ENCODE measurements around the gene PRRT4.

The PRRT4 gene

DNA sequence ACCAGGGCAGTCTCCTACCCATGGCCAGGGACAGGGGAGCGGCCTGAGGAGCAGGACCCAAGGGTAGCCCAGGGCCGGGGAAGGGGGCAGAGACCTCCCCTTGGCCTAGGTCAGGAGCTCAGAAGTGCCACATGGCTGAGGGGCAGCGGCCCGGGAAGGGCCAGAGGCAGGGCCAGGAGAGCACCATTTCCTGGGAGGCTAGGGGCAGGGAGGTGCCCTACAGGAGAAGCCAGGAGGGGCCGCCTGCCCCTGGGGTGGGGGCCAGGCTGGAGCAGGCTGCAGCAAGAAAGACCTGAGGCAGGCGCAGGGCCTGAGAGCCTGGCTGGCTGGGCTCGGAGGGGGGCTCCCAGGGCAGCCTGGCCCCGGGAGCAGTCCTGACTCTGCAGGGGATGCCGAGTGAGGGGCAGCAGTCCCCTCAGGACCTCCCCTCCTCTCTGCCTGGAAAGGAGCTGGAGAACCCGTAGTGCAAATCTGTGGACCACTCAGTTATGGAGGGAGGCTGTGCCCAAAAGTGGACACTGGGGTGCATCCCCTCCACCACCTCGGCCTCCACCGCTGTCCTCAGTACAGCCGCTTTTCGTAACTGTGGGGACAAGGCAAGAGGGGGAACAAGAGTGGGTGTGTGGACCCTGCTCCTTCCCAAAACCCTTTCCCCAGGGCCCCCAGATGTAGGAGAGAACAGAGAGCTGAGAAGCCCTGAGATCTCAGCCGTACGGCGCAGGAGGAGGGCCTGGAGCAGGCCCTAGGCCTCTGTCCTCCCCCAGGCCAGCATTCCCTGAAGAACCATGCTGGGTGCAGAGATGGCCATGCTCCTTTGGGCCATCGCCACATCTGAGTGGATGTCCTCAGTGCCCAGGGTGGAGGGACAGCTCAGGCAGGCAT, 31.2 kb upstream of the PRRT4 start:
- H3K36me3 ChIP-seq (ENCODE audit: control insufficient read depth, low read depth, low read length): no peaks in the 10 kb centered on the region
- H3K9ac ChIP-seq (ENCODE audit: low read length): no peak overlapping the region
- H3K27me3 ChIP-seq (ENCODE audit: control insufficient read depth, insufficient read depth, low read length): peaks cover 7% of the 10 kb centered on the region
- no peak overlapping the region for H3K27ac ChIP-seq (ENCODE audit: low read length)
- H3K9me3 ChIP-seq (ENCODE audit: control insufficient read depth, low read depth, low read length): no peaks in the 10 kb centered on the region
- no peak overlapping the region for H3K4me3 ChIP-seq (ENCODE audit: low read length)
- H3K4me1 ChIP-seq (ENCODE audit: control insufficient read depth, low read depth, low read length): peaks cover 7% of the 10 kb centered on the region

GRCh38 chr7:128391805-128392204, 30.3 kb upstream of the PRRT4 start:
- Histone ChIP-seq H3K4me3 (ENCODE audit: low read length) (no peak overlapping the region), H3K4me1 (ENCODE audit: control insufficient read depth, low read depth, low read length) (peaks cover 10% of the 10 kb centered on the region), H3K36me3 (ENCODE audit: control insufficient read depth, low read depth, low read length) (no peaks in the 10 kb centered on the region), H3K9ac (ENCODE audit: low read length) (no peak overlapping the region), H3K27ac (ENCODE audit: low read length) (no peak overlapping the region), H3K9me3 (ENCODE audit: control insufficient read depth, low read depth, low read length) (no peaks in the 10 kb centered on the region), H3K27me3 (ENCODE audit: control insufficient read depth, insufficient read depth, low read length) (peaks cover 7% of the 10 kb centered on the region)

GRCh38 chr7:128390871-128391565, 29.5 kb upstream of the PRRT4 start:
- no peak overlapping the region for H3K9ac ChIP-seq (ENCODE audit: low read length)
- H3K9me3 ChIP-seq (ENCODE audit: control insufficient read depth, low read depth, low read length): no peaks in the 10 kb centered on the region
- H3K27ac ChIP-seq (ENCODE audit: low read length): no peak overlapping the region
- peaks cover 10% of the 10 kb centered on the region for H3K4me1 ChIP-seq (ENCODE audit: control insufficient read depth, low read depth, low read length)
- H3K36me3 ChIP-seq (ENCODE audit: control insufficient read depth, low read depth, low read length): no peaks in the 10 kb centered on the region
- H3K4me3 ChIP-seq (ENCODE audit: low read length): no peak overlapping the region
- H3K27me3 ChIP-seq (ENCODE audit: control insufficient read depth, insufficient read depth, low read length): peaks cover 7% of the 10 kb centered on the region

GRCh38 chr7:128389618-128390329, 28.3 kb upstream of the PRRT4 start:
- Histone ChIP-seq H3K9ac (ENCODE audit: low read length) (no peak overlapping the region), H3K9me3 (ENCODE audit: control insufficient read depth, low read depth, low read length) (no peaks in the 10 kb centered on the region), H3K4me1 (ENCODE audit: control insufficient read depth, low read depth, low read length) (peaks cover 10% of the 10 kb centered on the region), H3K27me3 (ENCODE audit: control insufficient read depth, insufficient read depth, low read length) (peaks cover 7% of the 10 kb centered on the region), H3K4me3 (ENCODE audit: low read length) (no peak overlapping the region), H3K27ac (ENCODE audit: low read length) (no peak overlapping the region), H3K36me3 (ENCODE audit: control insufficient read depth, low read depth, low read length) (no peaks in the 10 kb centered on the region)

DNA sequence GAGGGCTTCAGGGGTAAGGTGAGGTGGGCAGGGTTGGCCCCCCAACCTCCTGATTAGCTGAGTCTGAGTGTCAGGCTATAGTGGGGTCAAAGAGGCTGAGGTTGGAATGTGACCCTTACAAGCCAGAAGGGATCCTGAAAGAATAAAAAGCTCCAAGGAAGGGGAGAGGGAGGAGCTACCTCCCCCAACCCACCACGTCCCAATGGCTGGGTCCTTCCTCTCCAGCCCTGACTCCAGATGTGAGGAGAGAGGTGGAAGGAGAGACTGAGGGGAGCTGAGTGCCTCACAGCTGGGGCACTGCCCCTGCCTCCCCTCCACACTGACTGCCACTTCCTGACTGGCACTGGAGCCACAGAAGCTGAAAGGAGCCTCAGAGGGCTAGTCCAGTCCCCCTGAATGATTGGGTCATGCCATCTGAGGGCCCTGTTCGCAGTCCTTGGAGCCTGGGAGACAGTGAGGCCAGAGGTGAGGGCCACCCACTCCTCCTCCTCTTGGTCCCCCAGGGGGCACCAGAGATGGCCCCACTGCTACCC, 27.7 kb upstream of the PRRT4 start:
- Histone ChIP-seq H3K4me3 (ENCODE audit: low read length) (no peak overlapping the region), H3K9ac (ENCODE audit: low read length) (no peak overlapping the region)

DNA sequence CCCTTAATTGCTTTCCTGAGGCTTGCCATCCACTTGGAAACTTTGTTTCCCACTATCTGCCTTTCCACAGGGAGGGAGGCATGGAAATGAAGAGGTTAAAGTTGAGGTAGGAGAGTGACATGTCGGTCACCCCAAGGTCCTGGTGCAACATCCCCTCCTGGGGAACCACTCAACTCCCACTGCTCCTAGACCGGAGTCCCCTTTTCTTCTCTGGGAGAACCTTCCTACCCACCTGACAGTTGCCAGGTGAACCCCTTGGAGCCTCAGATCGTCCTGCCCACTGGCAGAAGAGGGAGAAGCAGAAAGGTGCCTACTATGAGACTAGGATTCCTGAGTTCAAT, 26.6 kb upstream of the PRRT4 start:
- peaks cover 7% of the 10 kb centered on the region for H3K27me3 ChIP-seq (ENCODE audit: control insufficient read depth, insufficient read depth, low read length)
- H3K4me3 ChIP-seq (ENCODE audit: low read length): no peak overlapping the region
- H3K9ac ChIP-seq (ENCODE audit: low read length): no peak overlapping the region
- no peaks in the 10 kb centered on the region for H3K36me3 ChIP-seq (ENCODE audit: control insufficient read depth, low read depth, low read length)
- no peaks in the 10 kb centered on the region for H3K9me3 ChIP-seq (ENCODE audit: control insufficient read depth, low read depth, low read length)
- peaks cover 10% of the 10 kb centered on the region for H3K4me1 ChIP-seq (ENCODE audit: control insufficient read depth, low read depth, low read length)
- H3K27ac ChIP-seq (ENCODE audit: low read length): no peak overlapping the region

More for the DNA sequence above, 27.7 kb upstream of the PRRT4 start:
- Histone ChIP-seq H3K36me3 (ENCODE audit: control insufficient read depth, low read depth, low read length) (no peaks in the 10 kb centered on the region), H3K9me3 (ENCODE audit: control insufficient read depth, low read depth, low read length) (no peaks in the 10 kb centered on the region), H3K4me1 (ENCODE audit: control insufficient read depth, low read depth, low read length) (peaks cover 10% of the 10 kb centered on the region), H3K27me3 (ENCODE audit: control insufficient read depth, insufficient read depth, low read length) (peaks cover 7% of the 10 kb centered on the region), H3K27ac (ENCODE audit: low read length) (no peak overlapping the region)

- no peak overlapping the region for H3K4me3 ChIP-seq (ENCODE audit: low read length)
- H3K4me1 ChIP-seq (ENCODE audit: control insufficient read depth, low read depth, low read length): peaks cover 13% of the 10 kb centered on the region
- H3K9me3 ChIP-seq (ENCODE audit: control insufficient read depth, low read depth, low read length): no peaks in the 10 kb centered on the region
- H3K27me3 ChIP-seq (ENCODE audit: control insufficient read depth, insufficient read depth, low read length): peaks cover 7% of the 10 kb centered on the region
- H3K9ac ChIP-seq (ENCODE audit: low read length): no peak overlapping the region
- H3K36me3 ChIP-seq (ENCODE audit: control insufficient read depth, low read depth, low read length): no peaks in the 10 kb centered on the region
- no peak overlapping the region for H3K27ac ChIP-seq (ENCODE audit: low read length)
Measured at GRCh38 chr7:128387216-128388144, 26.0 kb upstream of the PRRT4 start.

GRCh38 chr7:128385988-128386925, 24.8 kb upstream of the PRRT4 start:
- H3K36me3 ChIP-seq (ENCODE audit: control insufficient read depth, low read depth, low read length): no peaks in the 10 kb centered on the region
- H3K27ac ChIP-seq (ENCODE audit: low read length): no peak overlapping the region
- H3K4me3 ChIP-seq (ENCODE audit: low read length): no peak overlapping the region
- no peaks in the 10 kb centered on the region for H3K9me3 ChIP-seq (ENCODE audit: control insufficient read depth, low read depth, low read length)
- H3K4me1 ChIP-seq (ENCODE audit: control insufficient read depth, low read depth, low read length): peaks cover 13% of the 10 kb centered on the region
- no peak overlapping the region for H3K9ac ChIP-seq (ENCODE audit: low read length)
- H3K27me3 ChIP-seq (ENCODE audit: control insufficient read depth, insufficient read depth, low read length): peaks cover 7% of the 10 kb centered on the region

DNA sequence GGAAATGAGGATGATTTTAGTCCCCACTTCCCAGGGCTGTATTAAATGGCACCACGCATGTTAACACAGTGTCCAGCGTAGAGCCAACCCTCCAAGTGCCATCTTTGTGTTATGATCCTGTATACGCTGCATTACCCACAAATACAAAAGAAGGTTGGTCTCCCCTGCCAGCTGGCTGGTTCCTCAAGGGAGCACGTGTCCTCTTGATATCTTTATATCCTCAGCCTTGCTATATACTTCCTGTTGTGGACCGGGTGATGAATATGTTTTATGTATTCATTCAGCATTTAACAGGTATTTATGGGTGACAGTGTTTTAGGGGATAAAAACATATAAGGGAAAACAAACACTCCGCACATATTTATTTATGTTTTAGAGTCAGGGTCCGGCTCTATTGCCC, 23.2 kb upstream of the PRRT4 start:
- Histone ChIP-seq H3K9ac (ENCODE audit: low read length) (no peak overlapping the region), H3K4me1 (ENCODE audit: control insufficient read depth, low read depth, low read length) (peaks cover 13% of the 10 kb centered on the region), H3K27me3 (ENCODE audit: control insufficient read depth, insufficient read depth, low read length) (peaks cover 7% of the 10 kb centered on the region), H3K27ac (ENCODE audit: low read length) (no peak overlapping the region), H3K36me3 (ENCODE audit: control insufficient read depth, low read depth, low read length) (no peaks in the 10 kb centered on the region), H3K9me3 (ENCODE audit: control insufficient read depth, low read depth, low read length) (no peaks in the 10 kb centered on the region), H3K4me3 (ENCODE audit: low read length) (no peak overlapping the region)

- peaks cover 7% of the 10 kb centered on the region for H3K27me3 ChIP-seq (ENCODE audit: control insufficient read depth, insufficient read depth, low read length)
- H3K9ac ChIP-seq (ENCODE audit: low read length): no peak overlapping the region
- H3K4me3 ChIP-seq (ENCODE audit: low read length): no peak overlapping the region
- H3K27ac ChIP-seq (ENCODE audit: low read length): no peak overlapping the region
- no peaks in the 10 kb centered on the region for H3K36me3 ChIP-seq (ENCODE audit: control insufficient read depth, low read depth, low read length)
- no peaks in the 10 kb centered on the region for H3K9me3 ChIP-seq (ENCODE audit: control insufficient read depth, low read depth, low read length)
- H3K4me1 ChIP-seq (ENCODE audit: control insufficient read depth, low read depth, low read length): peaks cover 7% of the 10 kb centered on the region
Measured at GRCh38 chr7:128383776-128384175, 22.3 kb upstream of the PRRT4 start.
